Astrocyte of the spinal cord (primary cell): ENCODE measurements around the gene GJC2.

Experiments
- DNase-seq: peaks from one replicate; pipeline ENCODE4 v3.0.0; 2011; ENCODE audit warnings: low read depth, low spot score
- H3K4me3 ChIP-seq: 2 replicates; pipeline ENCODE4 v1.5.1; 2011; ENCODE audit warnings: low read depth, mild to moderate bottlenecking, low read length, moderate library complexity
- in situ Hi-C: cut with HindIII; loops from 2 replicates; pipeline ENCODE4 v1.10.0; 2017; ENCODE audit warnings: low sequenced_read_pairs
- TF ChIP-seq, protein P1 (sequence below): IDR thresholded peaks from 2 replicates; pipeline ENCODE4 v1.5.1; 2012; ENCODE audit warnings: low read depth, mild to moderate bottlenecking, low read length, inconsistent platforms

Gene GJC2

GRCh38 chr1:228198977-228199590 lies 49.4 kb downstream of the GJC2 start:
- DNase-seq = no peak
- H3K4me3 ChIP-seq = no peak overlapping the region
- TF ChIP-seq, protein P1, sequence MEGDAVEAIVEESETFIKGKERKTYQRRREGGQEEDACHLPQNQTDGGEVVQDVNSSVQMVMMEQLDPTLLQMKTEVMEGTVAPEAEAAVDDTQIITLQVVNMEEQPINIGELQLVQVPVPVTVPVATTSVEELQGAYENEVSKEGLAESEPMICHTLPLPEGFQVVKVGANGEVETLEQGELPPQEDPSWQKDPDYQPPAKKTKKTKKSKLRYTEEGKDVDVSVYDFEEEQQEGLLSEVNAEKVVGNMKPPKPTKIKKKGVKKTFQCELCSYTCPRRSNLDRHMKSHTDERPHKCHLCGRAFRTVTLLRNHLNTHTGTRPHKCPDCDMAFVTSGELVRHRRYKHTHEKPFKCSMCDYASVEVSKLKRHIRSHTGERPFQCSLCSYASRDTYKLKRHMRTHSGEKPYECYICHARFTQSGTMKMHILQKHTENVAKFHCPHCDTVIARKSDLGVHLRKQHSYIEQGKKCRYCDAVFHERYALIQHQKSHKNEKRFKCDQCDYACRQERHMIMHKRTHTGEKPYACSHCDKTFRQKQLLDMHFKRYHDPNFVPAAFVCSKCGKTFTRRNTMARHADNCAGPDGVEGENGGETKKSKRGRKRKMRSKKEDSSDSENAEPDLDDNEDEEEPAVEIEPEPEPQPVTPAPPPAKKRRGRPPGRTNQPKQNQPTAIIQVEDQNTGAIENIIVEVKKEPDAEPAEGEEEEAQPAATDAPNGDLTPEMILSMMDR = no peak
- in situ Hi-C loops = no loop called here

- in situ Hi-C loops = no loop called here
- DNase-seq = no peak
- H3K4me3 ChIP-seq = no peak overlapping the region
- TF ChIP-seq, protein P1 = no peak
Measured at GRCh38 chr1:228204958-228205357, 55.2 kb downstream of the GJC2 start.

GRCh38 chr1:228205526-228206436 lies 56.1 kb downstream of the GJC2 start:
- H3K4me3 ChIP-seq = no peak overlapping the region
- in situ Hi-C loops = no loop called here
- no peak for DNase-seq
- TF ChIP-seq, protein P1 = no peak

GRCh38 chr1:228206582-228207351 lies 57.0 kb downstream of the GJC2 start:
- TF ChIP-seq, protein P1 = no peak
- in situ Hi-C loops = no loop called here
- H3K4me3 ChIP-seq = no peak overlapping the region
- no peak for DNase-seq

GRCh38 chr1:228207381-228207810 lies 57.7 kb downstream of the GJC2 start:
- no peak for DNase-seq
- TF ChIP-seq, protein P1 = no peak
- no peak overlapping the region for H3K4me3 ChIP-seq
- in situ Hi-C loops = no loop called here
